SK-N-MC (cell line): ENCODE data around the gene FAM174C.

Source experiments
- EZH2 ChIP-seq: fragments of 200-600 bp; sonication (generic); IDR thresholded peaks from one replicate; pipeline ENCODE4 v1.6.1; 2017; ENCODE audit warnings: antibody characterized with exemption
- POLR2AphosphoS5 ChIP-seq: IDR thresholded peaks from 2 replicates; pipeline ENCODE4 v1.6.1; 2012; ENCODE audit warnings: mild to moderate bottlenecking, low read depth, low read length, borderline replicate concordance

DNA sequence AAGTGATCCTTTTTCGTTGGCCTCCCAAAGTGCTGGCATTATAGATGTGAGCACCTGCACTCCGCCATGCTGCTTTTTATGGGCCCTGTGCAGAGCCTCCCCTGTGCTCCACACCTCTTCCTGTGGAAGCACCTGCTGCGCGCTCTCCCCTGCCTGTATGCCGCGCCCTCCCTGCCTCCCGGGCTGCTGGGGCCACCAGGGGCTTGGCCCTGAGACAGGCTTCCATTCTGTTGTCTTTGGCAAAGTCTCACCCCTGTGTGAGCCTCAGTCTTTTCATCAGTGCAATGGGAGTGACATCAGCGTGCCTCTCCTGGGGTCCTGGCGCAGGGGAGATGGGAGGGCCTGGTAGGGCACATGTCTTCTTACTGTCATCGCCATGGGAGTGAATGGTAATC, 1.3 kb downstream of the FAM174C start:
- no peak for TF ChIP-seq POLR2AphosphoS5
- no peak for TF ChIP-seq EZH2
